GM19023 (cell line): Measurements from ENCODE around the gene CKAP4.
A peak's percentile ranks its signal among the peaks of the same experiment; 100 is the strongest.

Experiments
- ATAC-seq: cut with Tn5 transposase; IDR thresholded peaks from one replicate; pipeline ENCODE4 v1.9.1; 2021; ENCODE audit warnings: mild to moderate bottlenecking, moderate library complexity; ENCODE audit not compliant: unreplicated experiment

Gene CKAP4

DNA sequence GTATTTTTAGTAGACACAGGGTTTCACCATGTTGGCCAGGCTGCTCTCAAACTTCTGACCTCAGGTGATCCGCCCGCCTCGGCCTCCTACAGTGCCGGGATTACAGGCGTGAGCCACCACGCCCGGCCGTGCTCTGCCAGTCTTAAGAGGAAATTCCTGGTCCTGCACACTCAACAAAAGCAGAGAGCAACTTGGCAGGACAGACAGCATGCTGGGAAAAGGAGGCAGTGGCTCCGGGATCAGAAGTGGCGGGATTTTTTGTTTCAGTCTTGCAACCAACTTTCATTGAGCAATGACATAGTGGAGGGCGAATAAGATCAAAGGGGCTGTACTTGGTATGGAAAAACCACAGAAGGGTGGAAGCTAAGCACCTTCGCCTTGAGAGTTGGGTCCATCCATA is 2.1 kb downstream of the CKAP4 start:
- ATAC-seq, result no peak

- no peak for ATAC-seq
These were observed 4.2 kb downstream of the CKAP4 start for GRCh38 chr12:106243620-106244019.

GRCh38 chr12:106240821-106241220 is 7.0 kb downstream of the CKAP4 start:
- ATAC-seq, result no peak

- no peak for ATAC-seq
These were observed 7.9 kb downstream of the CKAP4 start for GRCh38 chr12:106239951-106240335.

- ATAC-seq, result no peak
These were observed 8.4 kb downstream of the CKAP4 start for GRCh38 chr12:106239241-106239950.

DNA sequence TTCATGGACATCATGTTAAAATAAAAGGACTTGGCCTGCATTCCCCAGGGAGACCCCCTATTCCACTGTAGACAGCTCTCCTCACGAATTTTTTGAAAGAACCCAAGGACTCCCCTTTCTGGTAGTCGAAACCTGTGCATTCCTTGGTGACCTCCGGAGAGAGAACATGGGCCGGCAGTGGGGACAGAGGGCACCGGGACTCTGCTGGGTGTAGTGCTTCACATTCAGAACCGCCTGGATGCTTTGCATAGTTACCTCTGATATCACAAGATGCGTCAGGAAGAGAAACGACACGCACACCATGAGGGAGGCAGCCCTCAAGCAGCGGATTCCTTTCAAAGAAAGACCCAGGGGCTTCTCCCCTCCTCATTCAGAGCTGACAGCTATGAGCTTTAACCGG is 9.7 kb downstream of the CKAP4 start:
- no peak for ATAC-seq

DNA sequence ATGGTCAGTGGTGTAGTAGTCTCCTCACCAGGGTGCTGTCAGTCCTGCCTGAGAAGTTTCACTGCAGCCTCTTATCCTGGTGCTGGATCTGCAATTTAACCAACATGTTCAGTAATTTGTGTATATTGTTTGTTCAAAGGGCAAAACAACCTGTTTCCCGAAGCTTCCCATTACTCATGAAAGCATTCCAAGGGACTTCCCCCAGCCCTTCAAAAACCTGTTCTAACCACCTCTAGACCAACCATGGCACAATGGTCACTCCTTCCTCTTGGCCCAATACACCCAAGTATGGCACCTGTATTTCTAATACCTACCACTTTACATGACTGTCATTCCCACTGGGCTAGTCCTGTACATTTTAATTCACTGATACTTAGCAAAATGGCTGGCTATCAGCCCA is 12.1 kb downstream of the CKAP4 start:
- no peak for ATAC-seq

DNA sequence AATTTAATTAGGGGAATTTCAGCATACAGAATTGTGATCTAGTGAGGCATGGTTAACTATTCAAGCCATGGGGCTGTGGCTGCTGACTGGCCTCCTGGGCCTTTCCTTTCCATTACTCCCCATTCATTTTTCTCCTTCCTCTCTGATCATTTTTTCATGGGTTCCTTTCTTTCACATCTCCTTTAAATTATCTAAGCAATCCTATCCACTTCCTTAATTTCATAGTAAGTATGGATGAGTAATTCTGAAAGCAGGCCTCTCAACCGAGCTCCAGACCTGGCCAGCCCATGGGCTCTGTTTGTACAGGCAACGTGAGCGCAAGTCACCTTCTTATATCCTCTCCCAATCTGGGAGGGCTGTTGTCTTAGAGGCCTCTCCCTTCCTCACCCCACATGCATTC is 13.4 kb downstream of the CKAP4 start:
- no peak for ATAC-seq

DNA sequence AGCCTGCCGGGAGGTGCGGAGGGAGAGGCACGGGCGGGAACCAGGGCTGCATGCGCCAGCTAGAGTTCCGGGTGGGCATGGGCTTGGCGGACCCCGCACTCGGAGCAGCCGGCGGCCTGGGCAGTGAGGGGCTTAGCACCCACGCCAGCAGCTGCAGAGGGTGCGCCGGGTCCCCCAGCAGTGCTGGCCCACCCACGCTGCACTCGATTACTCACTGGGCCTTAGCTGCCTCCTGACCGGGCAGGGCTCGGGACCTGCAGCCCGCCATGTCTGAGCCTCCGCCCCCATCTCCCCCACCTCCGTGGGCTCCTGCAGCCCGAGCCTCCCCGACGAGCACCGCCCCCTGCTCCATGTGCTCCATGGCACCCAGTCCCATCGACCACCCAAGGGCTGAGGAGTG is 14.8 kb downstream of the CKAP4 start:
- no peak for ATAC-seq

DNA sequence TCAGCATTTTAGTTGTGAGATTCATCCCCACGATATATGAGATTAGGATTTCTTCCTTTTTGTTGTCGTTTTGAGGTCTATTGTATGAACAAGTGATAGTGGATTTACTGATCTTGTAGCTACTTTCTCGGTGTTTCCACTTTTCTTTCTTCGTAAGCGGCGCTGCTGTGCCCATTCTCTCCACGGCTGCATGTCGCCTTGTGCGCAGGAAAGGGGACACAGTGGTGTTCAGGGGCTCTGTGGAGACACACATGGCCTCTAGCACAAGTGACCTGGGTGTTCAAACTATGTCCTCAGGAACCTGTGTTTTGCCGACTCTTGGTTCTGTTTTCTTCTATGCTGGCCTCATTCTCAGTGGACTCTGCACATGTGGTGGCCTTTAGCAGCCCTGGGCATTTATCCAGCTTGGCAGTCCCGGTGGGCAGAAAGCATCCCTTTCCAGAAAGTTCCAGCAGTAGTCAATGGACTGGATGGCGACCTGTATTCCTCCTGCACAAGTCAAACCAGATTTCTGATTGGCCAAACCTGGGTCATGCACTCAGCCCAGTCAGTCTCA is 18.7 kb downstream of the CKAP4 start:
- no peak for ATAC-seq

- ATAC-seq, result no peak
These were observed 19.5 kb downstream of the CKAP4 start for GRCh38 chr12:106228320-106228710.

DNA sequence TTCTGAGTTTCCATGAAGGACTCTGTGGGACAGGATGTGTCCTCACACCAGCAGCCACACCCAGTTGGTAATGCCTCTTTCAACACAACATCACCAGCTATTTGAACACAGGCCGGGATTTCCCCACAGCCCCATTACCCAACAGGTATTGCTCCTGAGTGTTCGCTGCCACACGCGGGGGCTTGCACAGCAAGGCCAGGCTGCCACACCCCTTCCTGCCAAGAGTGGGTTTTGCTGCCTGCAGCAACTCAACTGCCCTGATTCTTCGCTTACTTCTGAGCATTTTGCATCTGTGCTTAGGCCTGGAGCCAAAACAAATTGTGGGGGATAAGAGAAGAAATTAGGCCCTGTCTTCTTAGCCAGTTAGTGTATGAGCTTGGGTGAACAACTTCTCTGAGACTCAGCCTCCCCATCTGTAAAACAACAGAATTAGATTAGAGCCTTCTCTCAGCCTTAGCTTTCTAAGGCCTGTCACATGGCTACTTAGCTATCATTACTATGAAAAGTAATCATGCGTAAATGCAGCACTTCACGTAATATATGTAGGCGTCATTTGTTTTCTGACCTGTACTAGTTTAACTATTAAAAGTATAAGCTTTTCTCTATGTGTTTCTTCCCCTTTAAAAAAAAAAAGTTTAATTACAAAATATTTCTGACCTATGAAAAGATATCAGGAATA is 20.0 kb downstream of the CKAP4 start:
- ATAC-seq, result no peak

GRCh38 chr12:106226884-106227640 is 20.8 kb downstream of the CKAP4 start:
- ATAC-seq, result no peak

- no peak for ATAC-seq
These were observed 23.5 kb downstream of the CKAP4 start for GRCh38 chr12:106224355-106224706.

- ATAC-seq, result peak; percentile 78
These were observed 24.1 kb downstream of the CKAP4 start for GRCh38 chr12:106223485-106224354.

DNA sequence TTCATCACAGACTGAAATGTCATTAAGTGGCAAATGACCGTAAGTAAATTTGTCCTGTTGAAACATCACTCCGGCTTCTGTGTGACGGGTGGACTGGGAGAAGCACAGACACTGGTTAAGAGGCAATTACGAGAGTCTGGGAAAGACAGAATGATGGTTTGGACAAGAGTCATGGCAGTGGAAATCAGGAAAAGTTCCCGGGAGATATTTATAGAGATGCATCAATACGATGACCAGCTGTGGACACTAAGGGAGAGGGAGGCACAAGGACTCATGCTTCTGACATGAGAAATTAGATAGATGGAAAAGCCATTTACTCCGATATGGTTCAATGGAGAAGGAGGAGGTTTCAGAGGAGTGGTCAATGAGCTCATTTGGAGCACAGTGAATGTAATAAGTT is 27.3 kb downstream of the CKAP4 start:
- no peak for ATAC-seq

DNA sequence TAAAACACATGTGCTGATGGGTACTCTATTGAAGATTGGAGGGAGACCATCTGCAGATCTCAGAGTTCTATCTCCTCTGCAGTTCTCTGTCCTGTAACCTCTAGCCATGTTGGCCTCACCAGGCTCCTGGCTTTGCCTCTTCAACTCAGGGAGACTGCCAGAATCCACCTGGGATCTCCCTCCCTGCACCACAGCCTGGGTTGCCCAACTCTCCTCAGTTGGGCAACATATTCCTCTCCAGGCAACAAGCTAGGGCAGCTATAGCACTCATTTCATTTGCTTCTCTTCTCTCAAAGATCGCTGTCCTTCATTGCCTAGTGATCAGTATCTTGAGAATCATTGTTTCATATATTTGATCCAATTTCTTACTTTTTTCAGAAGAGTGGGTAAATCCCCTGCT is 28.8 kb downstream of the CKAP4 start:
- ATAC-seq, result no peak

- no peak for ATAC-seq
These were observed 30.1 kb downstream of the CKAP4 start for GRCh38 chr12:106217706-106218105.

GRCh38 chr12:106214571-106214970 is 33.2 kb downstream of the CKAP4 start:
- ATAC-seq, result no peak

- no peak for ATAC-seq
These were observed 34.2 kb downstream of the CKAP4 start for GRCh38 chr12:106213662-106214061.

GRCh38 chr12:106211973-106212372 is 35.8 kb downstream of the CKAP4 start:
- ATAC-seq, result no peak
